ENCODE data around the gene SPZ1.
A peak's percentile ranks its signal among the peaks of the same experiment; 100 is the strongest.
"Not testable (repeated sequence)": the region's sequence is repeated elsewhere in the genome, so short reads cannot be mapped to it uniquely, and the experiment has no call there.

SPZ1 gene

DNA sequence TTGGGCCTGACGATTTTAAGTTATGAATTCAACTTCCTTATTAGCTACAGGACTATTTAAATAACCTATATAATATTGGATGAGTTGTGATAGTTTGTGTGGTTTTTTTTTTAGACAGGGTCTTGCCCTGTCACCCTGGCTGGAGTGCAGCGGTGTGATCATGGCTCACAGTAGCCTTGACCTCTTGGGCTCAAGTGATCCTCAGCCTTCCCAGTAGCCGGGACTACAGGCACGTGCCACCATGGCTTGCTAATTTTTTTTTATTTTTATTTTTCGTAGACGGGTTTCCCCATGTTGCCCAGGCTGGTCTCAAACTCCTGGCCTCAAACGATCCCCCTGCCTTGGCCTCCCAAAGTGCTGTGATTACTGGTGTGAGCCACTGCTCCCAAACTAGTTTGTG is 17.6 kb downstream of the SPZ1 start:
- DNase-seq: no peak

GRCh38 chr5:80339116-80339515 is 19.3 kb downstream of the SPZ1 start:
- DNase-seq: no peak

- no peak for DNase-seq
These were observed 21.4 kb downstream of the SPZ1 start for GRCh38 chr5:80341016-80341775.

GRCh38 chr5:80343067-80343466 is 23.3 kb downstream of the SPZ1 start:
- DNase-seq: no peak

GRCh38 chr5:80346055-80346454 is 26.3 kb downstream of the SPZ1 start:
- peak in 2 of 56 donors; percentile 2 for DNase-seq

- no peak for DNase-seq
These were observed 28.4 kb downstream of the SPZ1 start for GRCh38 chr5:80348171-80348570.

DNA sequence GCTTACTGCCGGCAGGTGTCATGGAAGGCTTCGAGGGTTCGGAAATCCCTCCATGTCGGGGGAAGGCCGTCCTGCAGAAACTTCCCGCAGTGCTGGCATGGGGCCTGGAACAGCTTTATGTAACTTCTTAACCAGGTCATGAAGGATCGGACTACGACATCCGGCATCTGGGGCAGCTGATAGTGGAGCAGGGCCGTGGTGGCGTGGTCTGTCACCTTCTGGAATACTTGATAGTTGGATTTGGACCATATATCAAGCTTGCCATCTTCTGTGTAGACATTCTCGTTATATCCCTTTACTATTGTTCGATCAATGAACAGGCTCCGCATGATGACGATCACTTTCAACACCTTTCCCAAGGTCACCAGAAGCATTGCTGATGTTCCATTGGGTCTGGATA is 31.2 kb downstream of the SPZ1 start:
- not testable (repeated sequence) for DNase-seq

DNA sequence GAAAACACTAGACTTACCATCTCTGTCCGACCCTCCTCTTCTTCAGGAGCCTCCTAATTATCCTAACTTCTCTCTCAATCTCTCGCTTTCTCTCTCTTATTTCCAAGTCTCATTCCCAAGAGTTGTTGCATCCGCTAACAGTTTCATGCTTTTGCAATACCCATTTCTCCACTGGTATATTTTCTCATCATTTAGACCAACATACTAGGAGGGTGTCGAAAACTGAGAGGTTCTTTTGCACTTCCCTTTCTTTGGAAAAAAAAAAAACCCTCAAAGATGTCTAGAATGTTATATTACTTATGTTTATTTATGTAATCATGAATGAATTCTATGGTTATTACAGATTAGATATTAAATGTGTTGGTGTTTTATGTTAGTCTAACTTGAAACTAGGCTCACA is 35.9 kb downstream of the SPZ1 start:
- no peak for DNase-seq

GRCh38 chr5:80357671-80358070 is 37.9 kb downstream of the SPZ1 start:
- no peak for DNase-seq

GRCh38 chr5:80360914-80361444 is 41.2 kb downstream of the SPZ1 start:
- no peak for DNase-seq

GRCh38 chr5:80364892-80365291 is 45.1 kb downstream of the SPZ1 start:
- no peak for DNase-seq

GRCh38 chr5:80368661-80369480 is 49.1 kb downstream of the SPZ1 start:
- peak in 6 of 56 donors; percentile 4 to 26 (median 8) for DNase-seq

DNA sequence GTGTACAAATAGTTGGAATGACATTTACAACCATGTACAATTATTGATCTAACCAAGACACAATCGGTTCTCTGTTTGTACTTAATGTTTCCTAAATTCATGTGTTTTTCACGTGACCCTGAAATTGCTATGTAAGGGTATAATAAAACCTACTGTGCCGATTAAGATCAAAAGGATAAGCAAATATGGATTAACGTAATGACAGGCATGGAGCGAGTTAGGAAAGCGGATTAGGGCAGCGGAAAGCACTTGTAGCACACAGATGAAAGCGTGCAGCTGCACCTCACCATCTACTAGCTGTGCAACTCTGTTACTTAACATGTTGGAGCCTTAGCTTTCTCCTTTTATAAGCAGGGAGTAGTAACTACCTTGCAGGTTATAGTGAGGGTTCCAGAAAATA is 49.7 kb downstream of the SPZ1 start:
- peak in 6 of 56 donors; percentile 7 to 23 (median 15) for DNase-seq

DNA sequence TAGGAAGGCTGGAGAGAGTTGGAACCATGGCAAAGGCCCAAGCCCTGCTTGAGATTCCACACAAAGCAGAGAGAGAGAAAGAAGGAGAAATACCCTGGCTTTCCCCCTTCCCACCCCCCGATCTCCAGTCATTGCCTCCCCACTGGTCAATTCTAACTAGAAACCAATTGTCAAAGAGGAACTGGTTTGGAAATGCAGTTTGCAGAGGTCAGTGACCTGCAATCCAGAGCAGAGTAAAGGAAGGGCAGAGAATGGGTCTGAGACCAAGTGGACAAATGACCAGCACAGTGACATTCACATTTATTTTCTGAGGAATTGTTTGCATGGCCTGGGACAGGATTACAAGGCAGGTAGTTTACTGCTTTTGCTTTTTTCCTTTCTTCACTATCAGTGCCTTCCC is 50.6 kb downstream of the SPZ1 start:
- DNase-seq: no peak

Data from amygdala (tissue), 56 donors.